Anterior cingulate cortex (tissue), 58 donors: ENCODE measurements around the gene TSPEAR.

Experiments used
- DNase-seq, 58 donors: peaks; one replicate each; lab custom pipeline; 2025; lab: John Stamatoyannopoulos, UW

TSPEAR gene

DNA sequence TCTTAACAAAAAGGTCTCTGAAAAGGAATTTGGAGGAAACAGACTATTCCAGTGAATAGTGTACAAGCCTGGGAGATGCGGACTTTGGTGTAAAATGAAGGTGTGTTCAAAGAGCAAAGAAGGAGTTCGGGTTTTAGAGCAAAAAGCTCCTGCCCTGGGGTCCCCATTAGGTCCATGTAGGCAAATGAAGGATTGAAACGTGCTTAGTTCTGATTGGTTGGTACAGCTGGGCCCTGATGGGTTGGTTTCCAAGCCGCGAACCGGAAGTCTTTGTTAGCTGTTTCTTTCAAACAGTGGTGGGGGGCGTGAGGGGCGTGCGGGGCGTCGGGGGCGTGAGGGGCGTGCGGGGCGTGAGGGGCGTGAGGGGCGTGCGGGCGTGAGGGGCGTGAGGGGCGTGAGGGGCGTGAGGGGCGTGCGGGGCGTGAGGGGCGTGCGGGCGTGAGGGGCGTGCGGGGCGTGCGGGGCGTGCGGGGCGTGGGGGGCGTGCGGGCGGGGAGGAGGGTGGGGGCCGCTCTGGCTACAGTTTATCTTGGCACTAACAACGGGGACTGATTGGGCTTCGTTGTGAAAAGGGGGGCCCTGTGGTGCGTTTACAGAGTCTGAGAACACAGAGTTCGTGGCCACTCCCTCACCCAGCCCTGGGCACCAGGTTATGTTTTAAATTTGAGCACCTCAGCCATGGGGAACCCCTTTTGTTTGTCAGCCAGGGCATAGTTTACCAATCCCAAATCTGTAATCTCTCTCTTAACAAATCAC, 226.7 kb downstream of the TSPEAR start:
- no peak for DNase-seq

DNA sequence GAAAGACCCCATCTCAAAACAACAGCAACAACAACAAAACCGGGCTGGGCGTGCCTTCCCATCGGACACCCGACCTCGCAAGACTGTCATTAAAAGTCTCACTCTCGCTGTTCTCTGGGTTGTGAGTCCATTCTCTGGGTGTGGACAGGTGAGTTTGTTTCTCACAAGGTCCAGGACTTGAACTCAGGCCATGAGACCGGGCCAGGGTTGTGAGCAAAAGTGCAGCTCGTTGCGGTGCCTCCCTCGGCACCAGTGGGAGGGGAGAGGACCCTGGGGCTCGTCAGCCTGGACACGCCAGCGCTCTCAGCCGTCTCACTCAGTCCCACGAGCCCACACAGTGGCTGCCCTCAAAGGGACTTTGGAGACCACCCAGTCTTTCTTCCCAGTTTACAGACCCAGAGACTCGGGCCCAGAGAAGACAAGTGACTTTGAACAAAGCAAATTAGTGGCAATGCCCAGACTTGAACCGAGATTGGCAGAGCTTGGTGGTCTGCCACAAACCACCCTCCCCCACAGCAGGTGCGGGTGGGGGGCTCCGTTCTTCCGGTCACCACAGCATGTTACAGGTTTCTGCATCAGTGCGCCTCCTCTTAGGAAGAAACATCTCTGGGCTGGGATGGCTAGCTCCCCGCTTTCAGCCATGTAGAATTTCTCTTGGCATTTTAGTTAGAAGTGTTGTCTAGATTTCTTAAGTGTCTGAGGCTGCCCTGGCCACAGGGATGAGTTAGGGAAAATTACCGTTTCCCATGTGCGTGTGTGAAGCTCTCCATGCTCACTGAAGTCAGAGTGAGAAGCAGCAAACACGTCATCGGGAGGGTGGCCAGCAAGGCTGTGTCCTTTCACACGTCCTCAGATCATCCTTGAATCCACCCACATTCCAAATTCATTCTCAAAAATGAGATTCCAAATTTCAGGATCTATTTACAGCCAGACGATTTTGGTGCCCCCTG, 227.8 kb downstream of the TSPEAR start:
- no peak for DNase-seq

- DNase-seq, result no peak
Observed at GRCh38 chr21:44482581-44483287, 228.6 kb downstream of the TSPEAR start.

DNA sequence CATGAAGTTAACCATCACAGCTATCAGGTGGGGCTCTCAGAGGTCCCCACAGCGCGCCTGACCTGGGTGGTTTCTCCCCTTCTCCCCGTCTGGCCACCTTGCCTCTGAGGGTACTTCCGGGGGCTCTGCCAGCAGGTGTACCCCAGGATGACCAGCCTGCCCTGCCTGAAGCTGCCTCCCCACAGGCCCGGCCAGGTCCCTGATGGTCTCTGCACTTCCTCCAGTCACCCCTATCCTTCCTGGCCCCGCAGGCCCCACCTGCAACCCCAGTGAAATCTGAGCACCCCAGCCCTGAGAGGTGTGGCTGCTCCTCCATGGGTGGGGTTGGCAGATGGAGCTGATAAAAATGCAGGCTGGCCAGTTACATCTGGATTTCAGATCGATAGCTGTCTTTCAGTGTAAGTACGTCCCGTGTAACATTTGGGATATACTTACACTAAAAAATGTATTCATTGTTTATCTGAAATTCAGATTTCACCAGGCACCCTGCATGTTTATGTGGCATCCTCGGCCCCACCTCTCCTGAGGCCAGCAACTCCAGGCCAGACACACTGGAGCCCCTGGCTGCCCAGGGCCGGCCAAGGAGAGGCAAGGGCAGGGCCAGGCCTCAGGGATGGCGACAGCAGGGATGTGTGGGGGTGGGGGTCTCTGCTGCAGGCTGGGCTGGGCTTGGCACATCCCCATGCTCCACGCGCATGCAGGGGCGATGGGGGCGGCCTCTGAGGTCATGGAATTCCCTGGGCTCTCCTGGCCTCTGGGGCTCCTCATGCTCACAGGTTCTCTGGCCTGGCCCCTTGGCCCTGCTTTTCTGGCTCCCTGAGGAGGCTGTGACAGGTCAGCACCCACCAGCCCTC, 230.9 kb downstream of the TSPEAR start:
- DNase-seq, result no peak

GRCh38 chr21:44479556-44480199, 231.7 kb downstream of the TSPEAR start:
- DNase-seq, result peak in 12 of 58 donors; percentile 3 to 42 (median 26)

GRCh38 chr21:44478801-44479167, 232.6 kb downstream of the TSPEAR start:
- DNase-seq, result no peak

GRCh38 chr21:44478124-44478800, 233.1 kb downstream of the TSPEAR start:
- DNase-seq, result no peak

GRCh38 chr21:44477712-44478111, 233.7 kb downstream of the TSPEAR start:
- DNase-seq, result no peak

- DNase-seq, result no peak
Observed at GRCh38 chr21:44477131-44477530, 234.2 kb downstream of the TSPEAR start.

GRCh38 chr21:44475266-44475845, 236.0 kb downstream of the TSPEAR start:
- no peak for DNase-seq

- DNase-seq, result no peak
Observed at GRCh38 chr21:44473915-44474555, 237.3 kb downstream of the TSPEAR start.

GRCh38 chr21:44471996-44472395, 239.4 kb downstream of the TSPEAR start:
- no peak for DNase-seq

DNA sequence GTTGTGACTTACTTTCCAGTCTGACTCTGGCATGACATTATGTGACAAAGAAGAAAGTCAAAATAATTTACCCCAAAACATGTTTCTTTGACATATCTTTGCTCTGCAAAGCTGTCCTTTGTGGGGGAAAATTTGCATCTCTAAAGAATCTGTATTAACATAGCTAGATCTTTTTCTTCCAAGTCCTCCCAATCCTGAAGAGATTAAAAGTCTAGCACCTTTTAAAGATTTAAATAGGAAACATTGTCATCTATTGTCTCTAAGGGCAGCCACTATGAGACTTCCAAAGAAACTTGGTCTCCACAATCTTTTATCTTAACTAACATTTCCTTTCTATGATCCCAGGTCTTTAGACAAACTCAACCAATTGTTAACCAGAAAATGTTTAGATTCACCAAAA, 240.0 kb downstream of the TSPEAR start:
- DNase-seq, result no peak

DNA sequence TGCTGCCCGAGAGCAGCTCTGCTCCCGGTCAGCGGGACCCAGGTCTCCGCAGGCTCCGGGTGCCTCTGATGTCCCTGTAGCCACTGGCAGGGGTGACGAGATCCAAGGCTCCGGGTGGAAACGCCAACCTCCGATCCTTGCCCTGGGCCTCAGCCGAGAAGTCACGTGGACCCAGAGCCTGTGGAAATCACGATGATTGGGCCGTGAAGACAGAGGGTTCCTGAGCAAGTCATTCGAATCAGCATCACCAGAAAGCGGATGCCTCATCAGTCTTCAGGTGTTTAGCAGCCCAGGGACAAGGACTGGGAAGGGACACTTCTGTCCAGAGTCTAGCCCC, 243.5 kb downstream of the TSPEAR start:
- DNase-seq, result no peak

DNA sequence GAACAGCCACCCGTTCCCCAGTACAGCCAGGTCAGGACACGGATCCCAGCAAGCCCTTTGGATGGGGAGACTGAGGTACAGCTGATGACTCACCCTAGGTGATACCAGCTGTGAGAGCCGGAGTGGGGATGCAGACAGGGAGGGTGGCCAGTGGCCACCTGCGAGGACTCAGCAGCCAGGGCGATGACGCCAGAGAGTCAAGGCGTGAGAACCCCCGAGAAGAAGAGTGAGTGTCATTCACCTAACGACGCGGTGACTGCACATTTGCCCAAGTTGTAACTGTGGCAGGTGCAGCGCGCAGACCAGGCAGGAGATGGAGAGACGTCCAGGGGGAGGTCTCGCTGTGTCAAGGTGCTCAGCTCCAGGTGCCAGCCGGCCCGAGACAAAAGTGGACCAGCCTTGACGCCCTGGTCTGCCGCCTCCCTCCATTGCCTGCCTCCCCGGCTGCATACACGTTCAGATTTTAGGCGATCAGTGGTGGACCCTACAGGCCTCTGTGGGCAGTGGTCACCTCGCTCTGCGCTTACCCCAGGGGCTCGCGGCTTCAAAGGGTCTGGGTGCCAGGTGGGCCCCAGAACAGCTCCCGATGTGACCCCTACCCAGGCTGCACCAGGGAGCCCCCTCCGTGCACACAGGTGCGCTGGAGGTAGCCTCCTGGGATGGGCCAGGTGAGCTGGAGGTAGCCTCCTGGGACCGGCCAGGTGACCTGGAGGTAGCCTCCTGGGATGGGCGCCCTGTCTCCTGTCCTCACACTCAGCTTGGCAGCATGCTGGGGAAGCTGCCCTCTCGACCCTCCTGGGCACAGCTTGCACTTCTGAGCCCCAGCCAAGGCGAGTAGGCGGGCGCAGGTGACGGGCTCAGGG, 244.1 kb downstream of the TSPEAR start:
- no peak for DNase-seq

GRCh38 chr21:44466351-44466954, 244.9 kb downstream of the TSPEAR start:
- DNase-seq, result no peak

- no peak for DNase-seq
Observed at GRCh38 chr21:44464351-44464750, 247.0 kb downstream of the TSPEAR start.
